Stromal cell of bone marrow (primary cell): Measurements from ENCODE around the gene ODAD2.

Experiments
- DNase-seq: peaks from one replicate; pipeline ENCODE4 v3.0.0-alpha.2; 2012; ENCODE audit warnings: low read depth

The ODAD2 gene

GRCh38 chr10:27770181-27770580 lies 228.7 kb downstream of the ODAD2 start:
- DNase-seq: no peak
